ENCODE data around the gene TTC27.
"Not testable (repeated sequence)": the region's sequence is repeated elsewhere in the genome, so short reads cannot be mapped to it uniquely, and the experiment has no call there.

The TTC27 gene

GRCh38 chr2:32806857-32807256, 179.0 kb downstream of the TTC27 start:
- DNase-seq (ENCODE audit: low read depth in 2 of 2) = no peak

- DNase-seq (ENCODE audit: low read depth in 2 of 2) = no peak
Measured at GRCh38 chr2:32807662-32808061, 179.8 kb downstream of the TTC27 start.

- DNase-seq (ENCODE audit: low read depth in 2 of 2) = no peak
Measured at GRCh38 chr2:32810909-32811495, 183.2 kb downstream of the TTC27 start.

- DNase-seq (ENCODE audit: low read depth in 2 of 2) = no peak
Measured at GRCh38 chr2:32811696-32812095, 183.8 kb downstream of the TTC27 start.

GRCh38 chr2:32812316-32812715, 184.5 kb downstream of the TTC27 start:
- no peak for DNase-seq (ENCODE audit: low read depth in 2 of 2)

- no peak for DNase-seq (ENCODE audit: low read depth in 2 of 2)
Measured at GRCh38 chr2:32820088-32820487, 192.2 kb downstream of the TTC27 start.

- DNase-seq (ENCODE audit: low read depth in 2 of 2) = no peak
Measured at GRCh38 chr2:32820701-32821100, 192.9 kb downstream of the TTC27 start.

GRCh38 chr2:32824070-32824809, 196.4 kb downstream of the TTC27 start:
- no peak for DNase-seq (ENCODE audit: low read depth in 2 of 2)

- no peak for DNase-seq (ENCODE audit: low read depth in 2 of 2)
Measured at GRCh38 chr2:32825291-32825712, 197.5 kb downstream of the TTC27 start.

- no peak for DNase-seq (ENCODE audit: low read depth in 2 of 2)
Measured at GRCh38 chr2:32830196-32830595, 202.3 kb downstream of the TTC27 start.

GRCh38 chr2:32832821-32833220, 205.0 kb downstream of the TTC27 start:
- DNase-seq (ENCODE audit: low read depth in 2 of 2) = no peak

- DNase-seq (ENCODE audit: low read depth in 2 of 2) = no peak
Measured at GRCh38 chr2:32833709-32834108, 205.9 kb downstream of the TTC27 start.

- DNase-seq (ENCODE audit: low read depth in 2 of 2) = no peak
Measured at GRCh38 chr2:32835148-32835547, 207.3 kb downstream of the TTC27 start.

GRCh38 chr2:32836933-32837332, 209.1 kb downstream of the TTC27 start:
- DNase-seq (ENCODE audit: low read depth in 2 of 2) = no peak

GRCh38 chr2:32838418-32838817, 210.6 kb downstream of the TTC27 start:
- no peak for DNase-seq (ENCODE audit: low read depth in 2 of 2)

GRCh38 chr2:32838949-32839348, 211.1 kb downstream of the TTC27 start:
- DNase-seq (ENCODE audit: low read depth in 2 of 2) = no peak

- no peak for DNase-seq (ENCODE audit: low read depth in 2 of 2)
Measured at GRCh38 chr2:32841931-32842898, 214.4 kb downstream of the TTC27 start.

GRCh38 chr2:32843699-32844098, 215.8 kb downstream of the TTC27 start:
- no peak for DNase-seq (ENCODE audit: low read depth in 2 of 2)

- DNase-seq (ENCODE audit: low read depth in 2 of 2) = no peak
Measured at GRCh38 chr2:32844253-32844652, 216.4 kb downstream of the TTC27 start.

- DNase-seq (ENCODE audit: low read depth in 2 of 2) = not testable (repeated sequence)
Measured at GRCh38 chr2:32846274-32846673, 218.4 kb downstream of the TTC27 start.

GRCh38 chr2:32847734-32848133, 219.9 kb downstream of the TTC27 start:
- DNase-seq (ENCODE audit: low read depth in 2 of 2) = no peak

GRCh38 chr2:32849456-32850194, 221.8 kb downstream of the TTC27 start:
- DNase-seq (ENCODE audit: low read depth in 2 of 2) = no peak
